GM20000 (cell line): ENCODE results near the gene RNU6-1.
A peak's percentile ranks its signal among the peaks of the same experiment; 100 is the strongest.

Experiments
- DNase-seq: peaks from one replicate; pipeline ENCODE4 v3.0.0; 2012; ENCODE audit warnings: low spot score
- TF ChIP-seq, protein P1 (sequence below): IDR thresholded peaks from 2 replicates; pipeline ENCODE4 v1.5.1; 2012; ENCODE audit warnings: mild to moderate bottlenecking, control low read depth; ENCODE audit errors: extremely low read depth, missing control alignments

RNU6-1 gene

DNA sequence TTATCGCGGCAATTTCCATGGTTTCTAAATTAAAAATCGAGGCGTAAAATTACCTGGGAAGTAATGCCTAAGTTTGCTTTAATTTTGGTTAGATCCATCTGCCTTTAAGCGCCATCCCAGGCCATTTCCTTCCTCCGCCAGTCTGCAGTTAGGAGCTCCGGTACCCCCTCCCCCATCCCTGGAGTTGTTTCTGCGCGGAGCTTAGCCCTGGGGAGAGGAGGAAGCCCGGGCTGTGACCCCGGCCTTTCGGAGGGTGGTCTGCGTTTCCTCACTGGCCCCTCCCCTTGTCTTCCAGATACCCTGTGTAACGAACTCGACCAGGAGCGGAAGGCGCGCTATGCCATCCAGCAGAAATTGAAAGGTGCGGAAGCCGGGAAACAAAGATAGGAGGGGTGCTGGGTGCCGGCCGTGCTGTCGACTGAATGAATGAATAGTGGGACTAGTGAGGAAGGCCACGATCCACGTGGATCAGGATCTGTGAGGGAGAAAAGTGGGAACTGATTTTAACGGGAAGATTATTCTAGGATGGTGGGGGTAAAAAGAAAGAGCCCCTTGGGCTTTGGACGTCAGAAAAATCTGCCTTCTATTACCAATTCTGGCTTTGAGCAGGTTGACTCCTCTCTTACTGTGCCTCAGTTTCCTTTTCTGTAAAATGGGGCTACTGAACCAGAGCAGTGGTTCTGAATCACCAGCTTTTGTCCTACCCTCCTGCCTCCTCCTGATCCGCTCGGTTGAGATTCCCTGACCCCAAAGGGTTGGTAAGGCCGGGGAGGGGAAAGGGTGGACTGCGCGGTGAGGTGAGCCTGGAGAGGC, 6.7 kb downstream of the RNU6-1 start:
- TF ChIP-seq, protein P1, sequence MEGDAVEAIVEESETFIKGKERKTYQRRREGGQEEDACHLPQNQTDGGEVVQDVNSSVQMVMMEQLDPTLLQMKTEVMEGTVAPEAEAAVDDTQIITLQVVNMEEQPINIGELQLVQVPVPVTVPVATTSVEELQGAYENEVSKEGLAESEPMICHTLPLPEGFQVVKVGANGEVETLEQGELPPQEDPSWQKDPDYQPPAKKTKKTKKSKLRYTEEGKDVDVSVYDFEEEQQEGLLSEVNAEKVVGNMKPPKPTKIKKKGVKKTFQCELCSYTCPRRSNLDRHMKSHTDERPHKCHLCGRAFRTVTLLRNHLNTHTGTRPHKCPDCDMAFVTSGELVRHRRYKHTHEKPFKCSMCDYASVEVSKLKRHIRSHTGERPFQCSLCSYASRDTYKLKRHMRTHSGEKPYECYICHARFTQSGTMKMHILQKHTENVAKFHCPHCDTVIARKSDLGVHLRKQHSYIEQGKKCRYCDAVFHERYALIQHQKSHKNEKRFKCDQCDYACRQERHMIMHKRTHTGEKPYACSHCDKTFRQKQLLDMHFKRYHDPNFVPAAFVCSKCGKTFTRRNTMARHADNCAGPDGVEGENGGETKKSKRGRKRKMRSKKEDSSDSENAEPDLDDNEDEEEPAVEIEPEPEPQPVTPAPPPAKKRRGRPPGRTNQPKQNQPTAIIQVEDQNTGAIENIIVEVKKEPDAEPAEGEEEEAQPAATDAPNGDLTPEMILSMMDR, result no peak

DNA sequence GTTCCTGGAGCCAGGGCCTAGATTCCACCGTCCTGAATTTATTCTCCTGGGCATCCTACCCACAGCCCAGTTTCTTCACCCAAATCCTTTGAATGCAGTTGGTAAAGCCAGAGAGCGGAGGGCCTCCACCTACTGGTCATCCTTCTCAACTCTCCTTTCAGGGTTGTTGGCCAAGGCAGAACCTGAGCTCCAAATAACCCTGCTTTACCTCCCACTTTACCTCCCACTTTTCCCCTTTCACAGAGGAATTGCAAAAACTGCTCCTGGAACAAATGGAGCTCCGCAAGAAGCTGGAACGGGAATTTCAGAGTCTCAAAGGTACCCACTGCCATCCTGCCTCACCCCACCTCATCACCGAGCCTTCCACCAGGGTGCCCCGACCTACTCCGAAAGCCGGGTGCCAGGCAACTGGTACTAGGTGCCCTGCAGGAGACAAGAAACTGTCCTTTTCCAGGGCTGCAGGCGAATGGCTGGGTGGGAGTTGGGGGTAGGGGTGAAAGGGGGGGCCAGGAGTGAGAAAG, 7.8 kb downstream of the RNU6-1 start:
- DNase-seq, result no peak

More for the DNA sequence above, 6.7 kb downstream of the RNU6-1 start:
- no peak for DNase-seq

DNA sequence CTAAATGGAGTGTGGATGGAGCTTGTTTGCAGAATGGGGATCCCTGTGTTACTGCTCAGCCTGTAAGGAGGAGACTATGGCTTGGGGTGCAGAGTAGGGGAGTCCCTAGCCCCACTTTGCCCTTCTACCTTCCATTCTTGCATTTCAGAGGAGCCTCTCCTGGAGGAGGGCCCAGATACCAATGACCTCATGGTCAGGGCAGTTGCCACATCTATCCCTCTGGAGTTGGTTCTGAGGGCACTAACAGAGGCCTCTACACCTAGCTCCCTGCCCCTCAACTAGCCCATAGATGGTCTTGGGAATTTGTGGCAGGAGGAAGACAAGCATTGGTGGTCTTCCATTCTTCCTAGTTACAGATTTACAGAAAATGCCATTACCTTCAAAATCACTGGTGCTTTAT, 8.5 kb downstream of the RNU6-1 start:
- TF ChIP-seq, protein P1, result no peak

More for the DNA sequence above, 7.8 kb downstream of the RNU6-1 start:
- TF ChIP-seq, protein P1, result peak; percentile 8

DNA sequence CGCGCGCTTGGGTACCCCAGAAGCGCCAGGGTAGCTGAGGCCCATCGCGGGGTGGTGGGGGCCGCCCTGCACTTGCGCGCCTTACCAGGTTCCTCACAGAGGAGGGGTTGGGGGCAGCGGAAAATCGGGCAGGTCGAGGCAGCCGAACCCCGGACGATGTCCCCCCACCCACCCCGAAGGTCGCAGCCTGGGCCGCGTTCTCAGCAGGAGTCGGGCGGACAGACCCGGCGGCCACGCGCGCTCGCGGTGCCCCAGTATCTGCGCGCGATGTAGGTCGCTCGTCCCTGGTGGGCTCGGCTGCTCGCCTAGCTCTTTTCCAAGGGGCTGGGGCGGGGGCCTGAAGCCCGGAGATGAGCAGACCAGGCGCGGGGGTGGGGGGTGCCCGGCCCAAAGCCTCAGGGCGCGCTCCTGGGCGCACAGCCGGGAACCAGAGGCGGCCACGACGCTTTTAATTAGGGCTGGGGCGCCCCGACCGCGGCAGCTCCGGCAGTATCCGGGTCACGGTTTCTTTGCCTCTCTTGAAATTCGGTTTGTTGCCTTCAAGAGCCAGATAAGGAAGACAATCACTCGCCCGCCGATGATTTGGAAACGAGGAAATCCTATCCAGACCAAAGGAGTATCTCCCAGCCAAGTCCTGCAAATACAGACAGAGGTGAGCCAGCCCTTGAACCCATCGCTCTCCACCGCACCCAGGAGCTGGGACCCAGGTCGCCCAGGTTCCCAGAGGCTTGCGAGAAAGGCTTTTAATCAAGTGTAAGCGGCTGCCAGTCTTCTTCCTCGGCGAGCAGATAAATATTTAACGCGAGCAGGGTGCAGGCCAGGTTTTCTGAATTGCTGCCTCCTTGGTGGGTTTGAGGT, 10.0 kb downstream of the RNU6-1 start:
- DNase-seq, result no peak
- TF ChIP-seq, protein P1, result no peak

More for the DNA sequence above, 8.5 kb downstream of the RNU6-1 start:
- DNase-seq, result no peak

DNA sequence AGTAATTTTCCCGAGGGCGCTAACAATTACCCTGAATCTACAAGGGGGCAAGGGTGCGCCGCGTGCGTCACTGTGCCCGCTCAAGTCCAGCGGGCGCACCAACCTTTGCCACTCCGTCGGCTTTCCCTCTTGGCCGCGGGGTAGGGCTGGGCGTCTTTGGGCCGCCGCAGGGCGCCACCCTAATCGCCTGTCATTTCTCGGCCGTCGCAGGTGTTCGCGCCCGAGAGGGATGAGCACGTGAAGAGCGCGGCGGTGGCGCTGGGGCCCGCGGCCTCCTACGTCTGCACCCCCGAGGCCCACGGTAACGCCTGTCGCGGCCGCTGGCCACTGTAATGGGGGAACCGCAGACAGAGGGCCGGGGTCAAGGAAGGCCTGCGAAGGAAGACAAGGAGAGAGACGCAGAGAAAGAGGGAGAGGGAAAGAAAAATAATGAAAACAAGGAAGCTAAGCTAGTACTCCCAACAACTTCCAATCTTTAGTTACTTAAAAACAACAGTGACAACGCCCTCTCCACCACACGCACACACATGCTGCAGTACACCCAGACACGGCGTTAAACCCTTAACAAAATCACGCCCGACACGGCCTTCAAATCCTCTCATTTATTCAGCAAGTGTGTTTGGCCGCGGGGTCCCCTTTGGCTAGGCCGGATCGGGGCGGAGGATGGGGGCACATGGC, 10.7 kb downstream of the RNU6-1 start:
- no peak for DNase-seq
- TF ChIP-seq, protein P1, result no peak

DNA sequence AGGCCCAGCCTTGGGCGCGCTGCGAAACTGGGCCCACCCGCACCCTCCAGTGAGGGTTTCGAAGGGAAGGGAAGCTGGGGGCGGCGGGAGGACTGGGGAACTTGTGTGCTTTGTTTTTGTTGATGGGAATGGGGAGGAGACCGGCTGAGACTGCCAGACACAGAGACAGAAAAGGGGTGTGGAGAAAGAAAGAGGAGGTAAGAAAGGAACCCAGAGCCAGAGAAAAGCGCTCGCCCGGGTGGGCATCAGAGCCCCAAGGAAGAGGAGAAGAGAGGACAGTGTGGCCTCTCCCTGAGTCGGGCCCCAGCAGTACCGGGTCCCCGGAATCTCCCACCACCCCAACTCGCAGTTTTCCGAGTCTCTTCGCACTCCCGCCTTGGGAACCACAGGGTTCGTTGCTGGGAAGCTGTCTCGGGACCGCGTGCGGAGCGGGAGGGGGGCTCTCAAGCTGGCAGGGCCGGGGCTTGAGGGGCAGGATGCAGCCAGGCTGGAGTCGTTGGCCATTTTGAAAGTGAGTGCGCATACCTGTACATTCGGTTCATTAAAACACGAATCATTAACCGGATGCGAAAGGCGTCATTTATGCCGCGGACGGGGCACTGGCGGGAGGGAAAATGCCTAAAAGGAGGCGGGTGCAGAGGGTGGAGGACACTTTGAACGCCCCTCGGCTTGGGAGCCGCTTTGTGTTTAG, 11.4 kb downstream of the RNU6-1 start:
- DNase-seq, result no peak
- TF ChIP-seq, protein P1, result no peak
